ENCODE measurements around the gene CHD8. TPM values are rescaled to one million over a fixed set of nuclear protein-coding genes. Genes with fewer than 3 reads are reported as not detected.

The CHD8 gene
- total and polyA plus RNA-seq, 2 of the 4 experiments (the other 2 are of a cell fraction) = 32.1 to 55.0 TPM

DNA sequence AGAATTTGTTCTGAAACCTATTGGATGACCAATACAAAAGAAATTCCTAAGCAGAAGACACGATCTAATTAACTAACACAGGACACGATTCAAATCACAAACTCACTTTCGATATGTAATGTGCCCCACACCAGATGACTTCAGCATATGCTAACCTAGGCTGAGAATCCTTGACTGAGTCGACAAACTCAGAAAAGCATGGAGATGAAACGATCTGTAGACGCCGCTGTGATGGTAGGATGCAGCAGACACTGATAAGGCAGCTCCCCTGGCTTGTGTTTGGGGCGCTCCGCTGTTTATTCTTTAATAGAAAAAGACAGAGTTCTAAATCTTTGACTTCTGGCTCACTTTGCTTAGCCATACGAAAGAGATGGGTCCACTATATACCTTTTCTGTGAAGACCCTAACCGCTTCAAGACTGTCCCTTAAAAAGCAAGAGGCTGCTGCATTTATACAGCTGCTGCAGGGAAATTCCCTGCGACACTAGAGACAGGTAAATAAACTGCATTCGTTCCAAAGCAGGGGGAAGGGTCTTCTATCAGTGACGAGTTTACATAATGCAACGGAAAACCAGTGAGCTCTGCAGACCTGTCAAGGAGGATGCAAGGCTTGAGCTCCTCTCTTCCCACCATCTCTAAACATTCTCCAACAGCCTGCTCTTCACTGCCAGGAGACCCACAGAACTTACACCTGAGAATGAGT is 929 bp downstream of the CHD8 start:
- ATAC-seq (ENCODE audit: low read depth) (no peak), DNase-seq (peak; percentile 6)
- Histone ChIP-seq H3K4ac (ENCODE audit: low read depth, low read length) (peak overlapping the region; percentile 66; the same call in 1 of the 2 replicates), H3K23ac (ENCODE audit: low read depth, low read length) (peak overlapping the region; percentile 72), H2BK120ac (ENCODE audit: low read depth, low read length) (no peak overlapping the region), H3K9me3 (ENCODE audit: control insufficient read depth, insufficient read depth, low read length) (no peaks in the 10 kb centered on the region), H4K8ac (ENCODE audit: low read depth in 2 of 2, low read length in 2 of 2) (peak overlapping the region in 1 of 2 experiments; percentile 8; a peak in 2 of 4 replicates), H3K27ac (ENCODE audit: insufficient read depth, low read length) (0 out of 2 replicates have a peak overlapping the region, but pooled peaks have one; percentile 2), H3K18ac (ENCODE audit: low read depth, low read length) (no peak overlapping the region), H2BK20ac (ENCODE audit: low read depth, low read length) (no peak overlapping the region), H2BK15ac (ENCODE audit: low read depth, low read length) (no peak overlapping the region), H3K27me3 (ENCODE audit: control insufficient read depth, insufficient read depth, low read length) (no peaks in the 10 kb centered on the region), H2AFZ (replicated peaks; ENCODE audit: low read length, poor library complexity) (no peak overlapping the region), H3K36me3 (ENCODE audit: control insufficient read depth, insufficient read depth, low read length) (no peaks in the 10 kb centered on the region), H3K56ac (ENCODE audit: extremely low read depth, insufficient read depth, low read length) (peak overlapping the region; percentile 65), H3K79me1 (ENCODE audit: low read depth in 1 of 2, low read length in 2 of 2) (peaks cover 6 to 30% of the 10 kb centered on the region in 2 experiments; a peak in 3 of 4 replicates), H2AK5ac (ENCODE audit: low read depth, low read length) (no peak overlapping the region), H3K14ac (replicated peaks; ENCODE audit: low read depth, low read length) (peak overlapping the region; percentile 84), H3K4me1 (ENCODE audit: control insufficient read depth, insufficient read depth, low read length) (no peaks in the 10 kb centered on the region; the same call in 1 of the 2 replicates), H4K5ac (ENCODE audit: low read depth, low read length) (no peak overlapping the region; the same call in 1 of the 2 replicates), H4K91ac (ENCODE audit: insufficient read depth, low read depth, low read length) (peak overlapping the region; percentile 1; the same call in 1 of the 2 replicates), H3K9ac (ENCODE audit: low read depth, low read length) (peak overlapping the region; percentile 81), H2BK5ac (ENCODE audit: low read depth, low read length, poor library complexity, severe bottlenecking) (peak overlapping the region; percentile 3), H3K4me3 (ENCODE audit: insufficient read depth, low read depth, low read length) (peak overlapping the region; percentile 81), H3K4me2 (ENCODE audit: low read depth, low read length) (peak overlapping the region; percentile 69), H4K20me1 (ENCODE audit: insufficient read depth, low read length) (no peaks in the 10 kb centered on the region; the same call in none of the 2 replicates), H3K9me1 (ENCODE audit: insufficient read depth, low read length) (no peaks in the 10 kb centered on the region; the same call in 1 of the 2 replicates), H2AK9ac (replicated peaks; ENCODE audit: low read depth, low read length, poor library complexity) (peak overlapping the region; percentile 46)
- in situ Hi-C loops (cut with MboI; ENCODE audit: low sequenced_read_pairs) (no loop called here), intact Hi-C loops (cut with micrococcal nuclease) (loop anchor here (5.0 kb wide), 1 partner anchor 257 kb away; no protein-coding TSS in a partner anchor), dilution Hi-C loops (cut with HindIII; ENCODE audit: low sequenced_read_pairs, unreplicated experiment) (no loop called here)
- POLR2A ChIA-PET (ENCODE audit: unreplicated experiment) = no interaction called here
- TSS peak; percentile 13 for BruUV-seq (replicated peaks)
- WGBS, 2 experiments (ENCODE audit: extremely low coverage in 2 of 2, insufficient read length in 1 of 2) = 60% methylated on average over 2 of the region's 15 CpGs; no CpG with 5 or more reads in 1 of the 2 experiments
- CTCF ChIA-PET = interaction anchor here (0.7 to 1.8 kb wide), 2 partner anchors 11 to 135 kb away, joined by 3 to 7 read pairs; no protein-coding TSS in a partner anchor
- TF ChIP-seq, protein P1, sequence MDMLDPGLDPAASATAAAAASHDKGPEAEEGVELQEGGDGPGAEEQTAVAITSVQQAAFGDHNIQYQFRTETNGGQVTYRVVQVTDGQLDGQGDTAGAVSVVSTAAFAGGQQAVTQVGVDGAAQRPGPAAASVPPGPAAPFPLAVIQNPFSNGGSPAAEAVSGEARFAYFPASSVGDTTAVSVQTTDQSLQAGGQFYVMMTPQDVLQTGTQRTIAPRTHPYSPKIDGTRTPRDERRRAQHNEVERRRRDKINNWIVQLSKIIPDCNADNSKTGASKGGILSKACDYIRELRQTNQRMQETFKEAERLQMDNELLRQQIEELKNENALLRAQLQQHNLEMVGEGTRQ (IDR thresholded peaks at IDR 0.05; ENCODE audit: low read depth, low read length) = no peak
- TF ChIP-seq NFE2L2 (IDR thresholded peaks at IDR 0.05; ENCODE audit: low read depth, low read length) (no peak), MAFK (IDR thresholded peaks at IDR 0.05; ENCODE audit: low read depth, low read length) (no peak), FOS (IDR thresholded peaks at IDR 0.05; ENCODE audit: low read depth, low read length) (no peak), BHLHE40 (IDR thresholded peaks at IDR 0.05; ENCODE audit: low read depth, low read length) (no peak), RCOR1 (IDR thresholded peaks at IDR 0.05; ENCODE audit: insufficient replicate concordance, low read length) (no peak), MXI1 (IDR thresholded peaks at IDR 0.05; ENCODE audit: borderline replicate concordance, low read depth, low read length) (no peak), MAZ (IDR thresholded peaks at IDR 0.05; ENCODE audit: borderline replicate concordance, low read depth, low read length) (no peak), RAD21 (IDR thresholded peaks at IDR 0.05; ENCODE audit: low read length) (no peak), CHD1 (IDR thresholded peaks at IDR 0.05; ENCODE audit: low read depth, low read length) (no peak), POLR2A (IDR thresholded peaks at IDR 0.05; ENCODE audit: low read depth, low read length) (no peak), RFX5 (IDR thresholded peaks at IDR 0.05; ENCODE audit: low read depth, low read length) (no peak)
- TF ChIP-seq, protein P2, sequence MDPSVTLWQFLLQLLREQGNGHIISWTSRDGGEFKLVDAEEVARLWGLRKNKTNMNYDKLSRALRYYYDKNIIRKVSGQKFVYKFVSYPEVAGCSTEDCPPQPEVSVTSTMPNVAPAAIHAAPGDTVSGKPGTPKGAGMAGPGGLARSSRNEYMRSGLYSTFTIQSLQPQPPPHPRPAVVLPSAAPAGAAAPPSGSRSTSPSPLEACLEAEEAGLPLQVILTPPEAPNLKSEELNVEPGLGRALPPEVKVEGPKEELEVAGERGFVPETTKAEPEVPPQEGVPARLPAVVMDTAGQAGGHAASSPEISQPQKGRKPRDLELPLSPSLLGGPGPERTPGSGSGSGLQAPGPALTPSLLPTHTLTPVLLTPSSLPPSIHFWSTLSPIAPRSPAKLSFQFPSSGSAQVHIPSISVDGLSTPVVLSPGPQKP (IDR thresholded peaks at IDR 0.05; ENCODE audit: borderline replicate concordance, low read depth, low read length) = no peak
- TF ChIP-seq, protein P3, sequence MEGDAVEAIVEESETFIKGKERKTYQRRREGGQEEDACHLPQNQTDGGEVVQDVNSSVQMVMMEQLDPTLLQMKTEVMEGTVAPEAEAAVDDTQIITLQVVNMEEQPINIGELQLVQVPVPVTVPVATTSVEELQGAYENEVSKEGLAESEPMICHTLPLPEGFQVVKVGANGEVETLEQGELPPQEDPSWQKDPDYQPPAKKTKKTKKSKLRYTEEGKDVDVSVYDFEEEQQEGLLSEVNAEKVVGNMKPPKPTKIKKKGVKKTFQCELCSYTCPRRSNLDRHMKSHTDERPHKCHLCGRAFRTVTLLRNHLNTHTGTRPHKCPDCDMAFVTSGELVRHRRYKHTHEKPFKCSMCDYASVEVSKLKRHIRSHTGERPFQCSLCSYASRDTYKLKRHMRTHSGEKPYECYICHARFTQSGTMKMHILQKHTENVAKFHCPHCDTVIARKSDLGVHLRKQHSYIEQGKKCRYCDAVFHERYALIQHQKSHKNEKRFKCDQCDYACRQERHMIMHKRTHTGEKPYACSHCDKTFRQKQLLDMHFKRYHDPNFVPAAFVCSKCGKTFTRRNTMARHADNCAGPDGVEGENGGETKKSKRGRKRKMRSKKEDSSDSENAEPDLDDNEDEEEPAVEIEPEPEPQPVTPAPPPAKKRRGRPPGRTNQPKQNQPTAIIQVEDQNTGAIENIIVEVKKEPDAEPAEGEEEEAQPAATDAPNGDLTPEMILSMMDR (conservative IDR thresholded peaks at IDR 0.05; ENCODE audit: low read depth, low read length) = no peak

Measured in IMR-90 (cell line).